ENCODE results near the gene BLTP2.

DNA sequence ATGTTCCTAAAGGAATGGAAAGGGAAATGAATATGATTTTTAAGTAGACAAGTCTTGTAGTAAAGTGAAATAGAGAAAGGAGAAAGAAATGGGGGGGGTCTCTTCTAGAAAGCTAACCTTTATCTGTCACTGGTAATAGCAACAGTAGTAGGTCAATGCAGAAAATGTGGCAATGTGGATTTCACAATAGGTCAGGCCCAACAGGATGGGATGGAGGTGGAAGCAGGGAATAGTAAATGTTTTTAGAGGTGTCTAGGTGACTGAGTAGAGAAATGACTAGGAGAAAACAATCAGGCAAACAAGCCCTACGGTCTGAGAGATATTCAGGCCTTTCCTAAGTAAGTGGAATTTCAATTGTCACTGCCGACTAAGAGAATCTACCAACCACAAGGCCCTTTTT lies 24.9 kb downstream of the BLTP2 start:
- TF ChIP-seq, protein P1, sequence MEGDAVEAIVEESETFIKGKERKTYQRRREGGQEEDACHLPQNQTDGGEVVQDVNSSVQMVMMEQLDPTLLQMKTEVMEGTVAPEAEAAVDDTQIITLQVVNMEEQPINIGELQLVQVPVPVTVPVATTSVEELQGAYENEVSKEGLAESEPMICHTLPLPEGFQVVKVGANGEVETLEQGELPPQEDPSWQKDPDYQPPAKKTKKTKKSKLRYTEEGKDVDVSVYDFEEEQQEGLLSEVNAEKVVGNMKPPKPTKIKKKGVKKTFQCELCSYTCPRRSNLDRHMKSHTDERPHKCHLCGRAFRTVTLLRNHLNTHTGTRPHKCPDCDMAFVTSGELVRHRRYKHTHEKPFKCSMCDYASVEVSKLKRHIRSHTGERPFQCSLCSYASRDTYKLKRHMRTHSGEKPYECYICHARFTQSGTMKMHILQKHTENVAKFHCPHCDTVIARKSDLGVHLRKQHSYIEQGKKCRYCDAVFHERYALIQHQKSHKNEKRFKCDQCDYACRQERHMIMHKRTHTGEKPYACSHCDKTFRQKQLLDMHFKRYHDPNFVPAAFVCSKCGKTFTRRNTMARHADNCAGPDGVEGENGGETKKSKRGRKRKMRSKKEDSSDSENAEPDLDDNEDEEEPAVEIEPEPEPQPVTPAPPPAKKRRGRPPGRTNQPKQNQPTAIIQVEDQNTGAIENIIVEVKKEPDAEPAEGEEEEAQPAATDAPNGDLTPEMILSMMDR (conservative IDR thresholded peaks at IDR 0.05), result no peak
- no peak for TF ChIP-seq EZH2 (IDR thresholded peaks at IDR 0.05; ENCODE audit: low read depth)

All from PC-9 (cell line).